Natural killer cell (primary cell): ENCODE measurements around the gene ATP6V0E2. TPM values are rescaled to one million over a fixed set of nuclear protein-coding genes. Genes with fewer than 3 reads are reported as not detected.

Experiments used
- ATAC-seq, 3 donors: fragments of 150-1000 bp in 2 of 3; fragments of 200-7000 bp in 1 of 3; cut with Tn5 transposase; 1 replicate in 1 of 3; 2 replicates in 2 of 3; pipeline ENCODE4 v1.10.0; 2021; ENCODE audit warnings: mild to moderate bottlenecking in 2 of 3, moderate library complexity in 2 of 3
- DNase-seq, 2 donors: peaks; one replicate each; pipeline versions ENCODE4 v3.0.0 to v3.0.0-alpha.2; 2013 to 2021; ENCODE audit warnings: mixed read lengths in 1 of 2
- H3K27ac ChIP-seq: one replicate; pipeline ENCODE4 v1.5.1; 2013; ENCODE audit warnings: mild to moderate bottlenecking, low read length
- H3K27me3 ChIP-seq: one replicate; pipeline ENCODE4 v1.6.1; 2013; ENCODE audit warnings: low read length; ENCODE audit not compliant: control insufficient read depth, insufficient read depth
- H3K36me3 ChIP-seq: one replicate; pipeline ENCODE4 v1.6.1; 2013; ENCODE audit warnings: low read length; ENCODE audit not compliant: control insufficient read depth, insufficient read depth
- H3K4me1 ChIP-seq: one replicate; pipeline ENCODE4 v1.6.1; 2013; ENCODE audit warnings: low read length; ENCODE audit not compliant: control insufficient read depth, insufficient read depth
- H3K4me3 ChIP-seq: one replicate; pipeline ENCODE4 v1.5.1; 2013; ENCODE audit warnings: low read length
- H3K9me3 ChIP-seq: one replicate; pipeline ENCODE4 v1.6.1; 2013; ENCODE audit warnings: low read length; ENCODE audit not compliant: control insufficient read depth, insufficient read depth
- H3K27ac Mint-ChIP-seq, 2 donors: one replicate each; pipeline ENCODE4 v1.8.0; 2022; ENCODE audit warnings: mild to moderate bottlenecking in 2 of 2, mixed read lengths in 2 of 2, moderate library complexity in 1 of 2
- H3K27me3 Mint-ChIP-seq, 2 donors: one replicate each; pipeline ENCODE4 v1.8.0; 2022; ENCODE audit warnings: low read depth in 2 of 2, mixed read lengths in 2 of 2
- H3K36me3 Mint-ChIP-seq: one replicate; pipeline ENCODE4 v1.8.0; 2022; ENCODE audit warnings: mixed read lengths
- H3K4me1 Mint-ChIP-seq, 2 donors: one replicate each; pipeline ENCODE4 v1.8.0; 2022; ENCODE audit warnings: mixed read lengths in 2 of 2
- H3K4me3 Mint-ChIP-seq: one replicate; pipeline ENCODE4 v1.8.0; 2022; ENCODE audit warnings: mild to moderate bottlenecking, moderate library complexity, mixed read lengths
- H3K9me3 Mint-ChIP-seq, 2 donors: one replicate each; pipeline ENCODE4 v1.8.0; 2022; ENCODE audit warnings: mixed read lengths in 2 of 2
- CTCF ChIP-seq: fragments of 200-600 bp; IDR thresholded peaks from one replicate; pipeline ENCODE4 v1.8.0; 2022; ENCODE audit warnings: antibody characterized with exemption
- WGBS: methylation state at CpG from one replicate; pipeline ENCODE4 v1.1.7; 2013; ENCODE audit warnings: missing lambda C conversion rate; ENCODE audit not compliant: insufficient coverage; 5-methylcytosine and 5-hydroxymethylcytosine counted together
- intact Hi-C: fragments of 100-400 bp; cut with micrococcal nuclease; formaldehyde crosslinking; loops from one replicate; pipeline ENCODE4 v1.14.2; 2022
- total RNA-seq, 4 donors: library from RNA; stranded (reverse); fragments of 120-200 nt in 1 of 4; gene quantifications; one replicate each; pipeline versions ENCODE4 v1.2.3 to v1.2.4, GENCODE V29; 2013 to 2022

ATP6V0E2 gene
- total RNA-seq, 3 donors from 2014 or later (not counting 1 experiment from before 2014, with no cell fraction given): 23.2 to 39.4 (median 34.9) TPM

- H3K27me3 ChIP-seq: no peaks in the 10 kb centered on the region
- no peak overlapping the region for H3K4me3 ChIP-seq
- peaks cover 85% of the 10 kb centered on the region for H3K4me1 ChIP-seq
- H3K9me3 ChIP-seq: no peaks in the 10 kb centered on the region
- no peak for TF ChIP-seq CTCF
- peaks cover 48 to 51% of the 10 kb centered on the region in 2 donors for H3K4me1 Mint-ChIP-seq
- DNase-seq (peak in 1 of 2 donors; percentile 40), ATAC-seq (no peak)
- no peaks in the 10 kb centered on the region for H3K36me3 Mint-ChIP-seq
- intact Hi-C loops: no loop called here
- no peaks in the 10 kb centered on the region for H3K9me3 Mint-ChIP-seq
- no peak overlapping the region for H3K4me3 Mint-ChIP-seq
- no peak overlapping the region for H3K27ac ChIP-seq
- H3K27ac Mint-ChIP-seq: no peak overlapping the region
- WGBS: 65% methylated on average over 7 of the region's 7 CpGs
- no peaks in the 10 kb centered on the region for H3K27me3 Mint-ChIP-seq
- H3K36me3 ChIP-seq: no peaks in the 10 kb centered on the region
These were observed 5.0 kb upstream of the ATP6V0E2 start for GRCh38 chr7:149868623-149869290.

- Histone ChIP-seq H3K9me3 (no peaks in the 10 kb centered on the region), H3K4me3 (no peak overlapping the region), H3K27ac (no peak overlapping the region), H3K4me1 (peaks cover 84% of the 10 kb centered on the region), H3K27me3 (no peaks in the 10 kb centered on the region), H3K36me3 (no peaks in the 10 kb centered on the region)
- ATAC-seq (no peak), DNase-seq (no peak)
- intact Hi-C loops: no loop called here
- H3K4me1 Mint-ChIP-seq: peaks cover 48 to 56% of the 10 kb centered on the region in 2 donors
- H3K27me3 Mint-ChIP-seq: no peaks in the 10 kb centered on the region
- H3K27ac Mint-ChIP-seq: peak overlapping the region; percentile 50 to 70
- no peak for TF ChIP-seq CTCF
- H3K36me3 Mint-ChIP-seq: no peaks in the 10 kb centered on the region
- no peaks in the 10 kb centered on the region for H3K9me3 Mint-ChIP-seq
- 97% methylated on average over 5 of the region's 5 CpGs for WGBS
- H3K4me3 Mint-ChIP-seq: peak overlapping the region; percentile 57
These were observed 4.5 kb upstream of the ATP6V0E2 start for GRCh38 chr7:149869291-149869650.

GRCh38 chr7:149869867-149870266, 3.9 kb upstream of the ATP6V0E2 start:
- no peaks in the 10 kb centered on the region for H3K27me3 Mint-ChIP-seq
- peaks cover 53 to 62% of the 10 kb centered on the region in 2 donors for H3K4me1 Mint-ChIP-seq
- Histone ChIP-seq H3K9me3 (no peaks in the 10 kb centered on the region), H3K4me1 (peaks cover 84% of the 10 kb centered on the region), H3K4me3 (no peak overlapping the region), H3K27ac (peak overlapping the region; percentile 2), H3K36me3 (no peaks in the 10 kb centered on the region), H3K27me3 (no peaks in the 10 kb centered on the region)
- ATAC-seq (peak; percentile 23 to 52 (median 43)), DNase-seq (peak in 1 of 2 donors; percentile 81)
- intact Hi-C loops: loop anchor here (5.0 kb wide), 1 partner anchor 33 kb away; the partner anchor contains the start of gene ZNF862
- no peak for TF ChIP-seq CTCF
- H3K4me3 Mint-ChIP-seq: peak overlapping the region; percentile 57
- H3K27ac Mint-ChIP-seq: peak overlapping the region; percentile 50 to 70
- 3% methylated on average over 6 of the region's 6 CpGs for WGBS
- H3K9me3 Mint-ChIP-seq: no peaks in the 10 kb centered on the region
- no peaks in the 10 kb centered on the region for H3K36me3 Mint-ChIP-seq

GRCh38 chr7:149870274-149870673, 3.5 kb upstream of the ATP6V0E2 start:
- Mint-ChIP-seq H3K4me1 (peaks cover 54 to 63% of the 10 kb centered on the region in 2 donors), H3K4me3 (peak overlapping the region; percentile 57), H3K27me3 (no peaks in the 10 kb centered on the region), H3K36me3 (no peaks in the 10 kb centered on the region), H3K9me3 (no peaks in the 10 kb centered on the region), H3K27ac (peak overlapping the region; percentile 50 to 70)
- intact Hi-C loops: loop anchor here (5.0 kb wide), 1 partner anchor 33 kb away; the partner anchor contains the start of gene ZNF862
- Histone ChIP-seq H3K27ac (no peak overlapping the region), H3K4me1 (peaks cover 84% of the 10 kb centered on the region), H3K36me3 (no peaks in the 10 kb centered on the region), H3K27me3 (no peaks in the 10 kb centered on the region), H3K4me3 (no peak overlapping the region), H3K9me3 (no peaks in the 10 kb centered on the region)
- DNase-seq (no peak), ATAC-seq (no peak)
- 67% methylated on average over 3 of the region's 3 CpGs for WGBS
- TF ChIP-seq CTCF: no peak
